DOHH2 (cell line): Measurements from ENCODE around the gene GPR22.

Source experiments
- H3F3A ChIP-seq: fragments of 200-600 bp; sonication (generic), shearing (Covaris generic); 2 replicates; pipeline ENCODE4 v1.6.0; 2016; ENCODE audit warnings: antibody characterized with exemption, mild to moderate bottlenecking; ENCODE audit not compliant: control insufficient read depth, insufficient read depth
- H3K27ac ChIP-seq: fragments of 200-600 bp; sonication (generic); 2 replicates; pipeline ENCODE4 v1.5.1; 2014; ENCODE audit warnings: low read depth, mild to moderate bottlenecking, low read length, moderate library complexity
- H3K27me3 ChIP-seq: fragments of 200-600 bp; sonication (generic); 2 replicates; pipeline ENCODE4 v1.6.1; 2014; ENCODE audit warnings: mild to moderate bottlenecking, low read length, mixed read lengths; ENCODE audit not compliant: control insufficient read depth
- H3K36me3 ChIP-seq: fragments of 200-600 bp; sonication (generic); 2 replicates; pipeline ENCODE4 v1.6.1; 2014; ENCODE audit warnings: mild to moderate bottlenecking, low read length, moderate library complexity, mixed read lengths; ENCODE audit not compliant: control insufficient read depth
- H3K4me1 ChIP-seq: fragments of 200-600 bp; sonication (generic); 2 replicates; pipeline ENCODE4 v1.6.1; 2014; ENCODE audit warnings: mild to moderate bottlenecking, low read length, mixed read lengths; ENCODE audit not compliant: control insufficient read depth
- H3K4me2 ChIP-seq: fragments of 200-600 bp; sonication (generic); 2 replicates; pipeline ENCODE4 v1.6.0; 2014; ENCODE audit warnings: mild to moderate bottlenecking, low read length, moderate library complexity
- H3K4me3 ChIP-seq: fragments of 200-600 bp; sonication (generic); 2 replicates; pipeline ENCODE4 v1.5.1; 2014; ENCODE audit warnings: mild to moderate bottlenecking, low read length, mixed read lengths
- H3K79me2 ChIP-seq: fragments of 200-600 bp; sonication (generic); 2 replicates; pipeline ENCODE4 v1.6.1; 2014; ENCODE audit warnings: mild to moderate bottlenecking, low read length, mixed read lengths; ENCODE audit not compliant: control insufficient read depth
- H3K9me2 ChIP-seq: fragments of 200-600 bp; sonication (generic); replicated peaks from 2 replicates; pipeline ENCODE4 v1.6.1; 2014; ENCODE audit warnings: mild to moderate bottlenecking, low read length, mixed read lengths; ENCODE audit not compliant: control insufficient read depth
- H3K9me3 ChIP-seq: fragments of 200-600 bp; sonication (generic); 2 replicates; pipeline ENCODE4 v1.6.1; 2014; ENCODE audit warnings: antibody characterized with exemption, low read length, mixed read lengths; ENCODE audit not compliant: control insufficient read depth, insufficient read depth
- H4K20me1 ChIP-seq: fragments of 200-600 bp; sonication (generic); 2 replicates; pipeline ENCODE4 v1.6.0; 2014; ENCODE audit warnings: low read depth, mild to moderate bottlenecking, antibody characterized with exemption, low read length, moderate library complexity; ENCODE audit not compliant: control insufficient read depth, insufficient read depth
- EZH2phosphoT487 ChIP-seq: fragments of 200-600 bp; sonication (generic); IDR thresholded peaks from 2 replicates; pipeline ENCODE4 v1.6.1; 2017; ENCODE audit warnings: borderline replicate concordance, mild to moderate bottlenecking, antibody characterized with exemption, low read length, moderate library complexity, mixed read lengths
- TF ChIP-seq, protein P1 (sequence below): fragments of 200-600 bp; sonication (generic); IDR thresholded peaks from one replicate; pipeline ENCODE4 v1.5.1; 2014; ENCODE audit warnings: antibody characterized with exemption, mild to moderate bottlenecking, low read depth, low read length; ENCODE audit not compliant: poor library complexity, severe bottlenecking

GPR22 gene

DNA sequence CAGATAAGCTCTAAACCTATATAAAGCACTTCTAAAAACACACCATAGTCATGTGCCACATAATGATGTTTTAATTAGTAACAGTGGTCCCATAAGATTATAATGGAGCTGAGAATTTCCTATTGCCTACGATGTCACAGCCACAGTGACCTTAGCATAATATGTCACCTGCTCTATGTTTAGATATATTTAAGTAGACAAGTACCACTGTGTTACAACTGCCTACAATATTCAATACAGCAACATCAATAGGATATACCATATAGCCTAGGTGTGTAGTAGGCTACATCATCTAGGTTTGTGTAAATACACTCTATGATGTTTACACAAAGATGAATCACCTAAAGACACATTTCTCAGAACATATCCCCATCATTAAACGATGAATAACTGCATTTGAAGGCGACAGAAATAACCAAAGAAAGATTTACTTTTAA lies 24.5 kb downstream of the GPR22 start:
- Histone ChIP-seq H4K20me1 (no peaks in the 10 kb centered on the region), H3K27me3 (no peaks in the 10 kb centered on the region), H3K9me3 (no peaks in the 10 kb centered on the region), H3F3A (no peaks in the 10 kb centered on the region), H3K4me3 (no peak overlapping the region), H3K36me3 (no peaks in the 10 kb centered on the region), H3K4me2 (no peak overlapping the region), H3K9me2 (no peaks in the 10 kb centered on the region), H3K4me1 (no peaks in the 10 kb centered on the region), H3K79me2 (peaks cover 15% of the 10 kb centered on the region), H3K27ac (no peak overlapping the region)
- TF ChIP-seq, protein P1, sequence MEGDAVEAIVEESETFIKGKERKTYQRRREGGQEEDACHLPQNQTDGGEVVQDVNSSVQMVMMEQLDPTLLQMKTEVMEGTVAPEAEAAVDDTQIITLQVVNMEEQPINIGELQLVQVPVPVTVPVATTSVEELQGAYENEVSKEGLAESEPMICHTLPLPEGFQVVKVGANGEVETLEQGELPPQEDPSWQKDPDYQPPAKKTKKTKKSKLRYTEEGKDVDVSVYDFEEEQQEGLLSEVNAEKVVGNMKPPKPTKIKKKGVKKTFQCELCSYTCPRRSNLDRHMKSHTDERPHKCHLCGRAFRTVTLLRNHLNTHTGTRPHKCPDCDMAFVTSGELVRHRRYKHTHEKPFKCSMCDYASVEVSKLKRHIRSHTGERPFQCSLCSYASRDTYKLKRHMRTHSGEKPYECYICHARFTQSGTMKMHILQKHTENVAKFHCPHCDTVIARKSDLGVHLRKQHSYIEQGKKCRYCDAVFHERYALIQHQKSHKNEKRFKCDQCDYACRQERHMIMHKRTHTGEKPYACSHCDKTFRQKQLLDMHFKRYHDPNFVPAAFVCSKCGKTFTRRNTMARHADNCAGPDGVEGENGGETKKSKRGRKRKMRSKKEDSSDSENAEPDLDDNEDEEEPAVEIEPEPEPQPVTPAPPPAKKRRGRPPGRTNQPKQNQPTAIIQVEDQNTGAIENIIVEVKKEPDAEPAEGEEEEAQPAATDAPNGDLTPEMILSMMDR, result no peak
- no peak for TF ChIP-seq EZH2phosphoT487

DNA sequence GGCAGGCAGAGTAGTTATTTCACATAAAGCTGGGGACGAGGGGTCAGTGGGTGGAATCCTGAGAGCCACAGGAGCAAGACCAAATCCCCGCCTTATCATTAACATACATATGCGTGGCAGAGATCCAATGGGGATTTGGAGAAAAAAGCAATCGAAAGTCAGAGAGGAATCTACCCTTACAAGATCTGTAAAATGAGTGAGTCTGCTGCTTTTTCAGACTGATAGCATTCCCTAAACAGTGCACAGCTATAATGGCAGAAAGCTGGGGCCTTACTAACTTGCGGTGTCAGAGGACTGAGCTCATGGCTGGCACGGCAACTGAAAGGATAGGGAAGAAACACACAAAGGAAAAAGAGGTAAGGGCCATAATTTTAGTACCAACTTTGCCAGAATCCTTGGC lies 25.0 kb downstream of the GPR22 start:
- H3K9me3 ChIP-seq, result no peaks in the 10 kb centered on the region

DNA sequence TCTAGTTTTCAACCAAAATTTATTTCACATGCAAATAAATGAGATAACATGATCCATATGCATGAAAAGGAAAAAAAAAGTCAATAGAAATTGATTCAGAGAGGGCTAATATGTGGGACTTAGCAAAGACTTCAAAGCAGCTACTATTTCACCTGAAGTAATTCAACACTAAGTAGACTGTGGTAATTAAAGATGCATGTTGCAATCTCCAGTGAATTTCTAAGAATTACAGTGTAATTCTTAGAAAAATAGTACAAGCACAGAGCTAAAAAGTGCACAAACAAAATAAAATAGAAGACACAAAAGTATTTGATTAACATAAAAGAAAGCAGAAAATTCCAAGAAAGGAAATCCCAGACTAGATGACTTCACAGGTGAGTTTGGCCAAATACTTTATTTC lies 25.7 kb downstream of the GPR22 start:
- H3K4me1 ChIP-seq, result no peaks in the 10 kb centered on the region
- no peaks in the 10 kb centered on the region for H3K9me2 ChIP-seq
- no peaks in the 10 kb centered on the region for H3K27me3 ChIP-seq
- H3K36me3 ChIP-seq, result no peaks in the 10 kb centered on the region
- TF ChIP-seq, protein P1, result no peak
- TF ChIP-seq EZH2phosphoT487, result no peak
- no peak overlapping the region for H3K4me3 ChIP-seq
- no peaks in the 10 kb centered on the region for H3K9me3 ChIP-seq
- no peak overlapping the region for H3K4me2 ChIP-seq
- H3F3A ChIP-seq, result no peaks in the 10 kb centered on the region
- H3K27ac ChIP-seq, result no peak overlapping the region
- peaks cover 15% of the 10 kb centered on the region for H3K79me2 ChIP-seq
- H4K20me1 ChIP-seq, result no peaks in the 10 kb centered on the region

More for the DNA sequence above, 25.0 kb downstream of the GPR22 start:
- no peaks in the 10 kb centered on the region for H3K4me1 ChIP-seq
- no peak for TF ChIP-seq EZH2phosphoT487
- TF ChIP-seq, protein P1, result no peak
- H3K36me3 ChIP-seq, result no peaks in the 10 kb centered on the region
- H3K4me2 ChIP-seq, result no peak overlapping the region
- no peaks in the 10 kb centered on the region for H3K9me2 ChIP-seq
- H3K27ac ChIP-seq, result no peak overlapping the region
- peaks cover 15% of the 10 kb centered on the region for H3K79me2 ChIP-seq
- no peaks in the 10 kb centered on the region for H3F3A ChIP-seq
- H3K4me3 ChIP-seq, result no peak overlapping the region
- H4K20me1 ChIP-seq, result no peaks in the 10 kb centered on the region
- H3K27me3 ChIP-seq, result no peaks in the 10 kb centered on the region

DNA sequence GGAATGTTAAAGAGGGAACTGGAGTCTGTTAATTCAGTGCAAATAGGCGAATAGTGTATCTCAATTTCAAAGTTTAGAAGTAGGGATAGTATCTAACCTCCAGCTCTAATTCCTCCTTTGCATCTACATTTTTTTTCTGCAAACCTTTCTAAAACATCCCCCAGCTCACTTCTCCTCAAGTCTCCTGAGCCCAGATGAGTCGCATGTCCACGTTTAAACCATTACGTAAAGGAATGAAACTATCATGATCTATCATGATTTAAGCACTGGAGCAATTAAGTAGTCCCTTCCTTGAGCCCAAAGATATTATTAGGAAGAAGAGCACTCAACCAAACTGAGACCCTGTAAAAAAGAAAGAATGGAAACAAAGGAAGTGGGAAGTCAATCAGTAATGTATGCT lies 29.9 kb downstream of the GPR22 start:
- H3K4me3 ChIP-seq, result no peak overlapping the region
- no peak overlapping the region for H3K27ac ChIP-seq
- no peaks in the 10 kb centered on the region for H3K9me2 ChIP-seq
- no peaks in the 10 kb centered on the region for H3K9me3 ChIP-seq
- H4K20me1 ChIP-seq, result no peaks in the 10 kb centered on the region
- H3F3A ChIP-seq, result peaks cover 2% of the 10 kb centered on the region; the same call in 1 of the 2 replicates
- TF ChIP-seq EZH2phosphoT487, result no peak
- TF ChIP-seq, protein P1, result no peak
- H3K4me1 ChIP-seq, result no peaks in the 10 kb centered on the region
- no peaks in the 10 kb centered on the region for H3K27me3 ChIP-seq
- H3K4me2 ChIP-seq, result no peak overlapping the region
- H3K36me3 ChIP-seq, result no peaks in the 10 kb centered on the region
- H3K79me2 ChIP-seq, result peaks cover 14% of the 10 kb centered on the region
